WTC11 (cell line): ENCODE results near the gene TELO2.

Source experiments
- ATF6 ChIP-seq: sonication (generic); formaldehyde crosslinking; IDR thresholded peaks from 2 replicates; pipeline ENCODE4 v1.8.1; 2023; ENCODE audit warnings: mild to moderate bottlenecking, missing genetic modification reagents
- CREM ChIP-seq: sonication (generic); formaldehyde crosslinking; IDR thresholded peaks from 2 replicates; pipeline ENCODE4 v1.8.1; 2022; ENCODE audit warnings: mild to moderate bottlenecking, missing genetic modification reagents, moderate library complexity
- CTCF ChIP-seq: fragments of 200-600 bp; IDR thresholded peaks from 2 replicates; pipeline ENCODE4 v1.8.0; 2022; ENCODE audit warnings: antibody characterized with exemption
- ERG ChIP-seq: fragments of 250-450 bp; sonication (Bioruptor Pico); IDR thresholded peaks from 2 replicates; pipeline ENCODE4 v1.8.0; 2021; ENCODE audit warnings: mild to moderate bottlenecking
- JUN ChIP-seq: sonication (generic); formaldehyde crosslinking; IDR thresholded peaks from 2 replicates; pipeline ENCODE4 v1.8.0; 2023; ENCODE audit warnings: mild to moderate bottlenecking, missing genetic modification reagents
- MAX ChIP-seq: sonication (generic); formaldehyde crosslinking; IDR thresholded peaks from 2 replicates; pipeline ENCODE4 v1.8.0; 2022; ENCODE audit warnings: mild to moderate bottlenecking, missing genetic modification reagents
- NFE2L1 ChIP-seq: sonication (generic); formaldehyde crosslinking; IDR thresholded peaks from 2 replicates; pipeline ENCODE4 v1.8.1; 2023; ENCODE audit warnings: missing genetic modification reagents
- SP1 ChIP-seq: sonication (generic); formaldehyde crosslinking; conservative IDR thresholded peaks from 2 replicates; pipeline ENCODE4 v1.8.1; 2022; ENCODE audit warnings: missing genetic modification reagents
- ZBTB43 ChIP-seq: sonication (generic); formaldehyde crosslinking; IDR thresholded peaks from 2 replicates; pipeline ENCODE4 v1.8.1; 2023; ENCODE audit warnings: mild to moderate bottlenecking, missing genetic modification reagents
- ZNF121 ChIP-seq: sonication (generic); formaldehyde crosslinking; IDR thresholded peaks from 2 replicates; pipeline ENCODE4 v1.8.0; 2023; ENCODE audit warnings: missing genetic modification reagents
- ZNF317 ChIP-seq: sonication (generic); formaldehyde crosslinking; IDR thresholded peaks from 2 replicates; pipeline ENCODE4 v1.8.1; 2023; ENCODE audit warnings: low read depth, mild to moderate bottlenecking, moderate library complexity, missing genetic modification reagents, borderline replicate concordance

- TF ChIP-seq MAX (CRISPR knock-in tag) (no peak), CREM (CRISPR knock-in tag) (no peak), NFE2L1 (CRISPR knock-in tag) (no peak), ZNF121 (CRISPR knock-in tag) (no peak), CTCF (no peak), SP1 (CRISPR knock-in tag) (no peak), ZNF317 (no peak), ATF6 (no peak), ERG (CRISPR knock-in tag) (no peak), JUN (no peak), ZBTB43 (CRISPR knock-in tag) (no peak)
Observed at GRCh38 chr16:1470481-1471251, 22.5 kb upstream of the TELO2 start.
